B cell (primary cell): ENCODE measurements around the gene TBC1D9B.

ENCODE experiments used
- EZH2 ChIP-seq: IDR thresholded peaks from 2 replicates; pipeline ENCODE4 v1.6.1; 2012; ENCODE audit warnings: borderline replicate concordance, low read depth, mild to moderate bottlenecking, moderate library complexity, low read length; ENCODE audit not compliant: insufficient read depth, poor library complexity, severe bottlenecking
- TF ChIP-seq, protein P1 (sequence below): fragments of 200-600 bp; IDR thresholded peaks from one replicate; pipeline ENCODE4 v1.8.0; 2022; ENCODE audit warnings: antibody characterized with exemption, mild to moderate bottlenecking

DNA sequence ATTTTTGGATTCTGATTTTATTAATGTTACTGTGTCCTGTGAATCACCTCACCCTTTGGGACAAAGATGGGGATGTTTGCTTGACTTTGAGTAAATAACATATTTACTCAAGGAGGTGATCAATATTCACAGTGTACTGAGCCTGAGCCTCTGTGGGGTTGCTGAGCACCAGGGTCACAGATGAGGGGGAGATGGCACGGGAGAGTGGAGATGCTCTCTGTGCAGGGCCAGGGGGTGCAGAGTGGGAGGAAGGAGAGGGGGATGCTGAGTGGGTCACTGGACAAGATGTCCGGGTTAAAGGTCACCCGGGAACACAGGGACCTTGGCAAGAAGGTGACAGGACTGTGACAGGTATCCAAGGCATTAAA, 83.0 kb downstream of the TBC1D9B start:
- TF ChIP-seq, protein P1, sequence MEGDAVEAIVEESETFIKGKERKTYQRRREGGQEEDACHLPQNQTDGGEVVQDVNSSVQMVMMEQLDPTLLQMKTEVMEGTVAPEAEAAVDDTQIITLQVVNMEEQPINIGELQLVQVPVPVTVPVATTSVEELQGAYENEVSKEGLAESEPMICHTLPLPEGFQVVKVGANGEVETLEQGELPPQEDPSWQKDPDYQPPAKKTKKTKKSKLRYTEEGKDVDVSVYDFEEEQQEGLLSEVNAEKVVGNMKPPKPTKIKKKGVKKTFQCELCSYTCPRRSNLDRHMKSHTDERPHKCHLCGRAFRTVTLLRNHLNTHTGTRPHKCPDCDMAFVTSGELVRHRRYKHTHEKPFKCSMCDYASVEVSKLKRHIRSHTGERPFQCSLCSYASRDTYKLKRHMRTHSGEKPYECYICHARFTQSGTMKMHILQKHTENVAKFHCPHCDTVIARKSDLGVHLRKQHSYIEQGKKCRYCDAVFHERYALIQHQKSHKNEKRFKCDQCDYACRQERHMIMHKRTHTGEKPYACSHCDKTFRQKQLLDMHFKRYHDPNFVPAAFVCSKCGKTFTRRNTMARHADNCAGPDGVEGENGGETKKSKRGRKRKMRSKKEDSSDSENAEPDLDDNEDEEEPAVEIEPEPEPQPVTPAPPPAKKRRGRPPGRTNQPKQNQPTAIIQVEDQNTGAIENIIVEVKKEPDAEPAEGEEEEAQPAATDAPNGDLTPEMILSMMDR, result no peak
- TF ChIP-seq EZH2, result no peak
